Gastrocnemius medialis (tissue), 4 donors: ENCODE measurements around the gene CHST12. TPM values are rescaled to one million over a fixed set of nuclear protein-coding genes. Genes with fewer than 3 reads are reported as not detected.

Experiments
- ATAC-seq, 2 donors: fragments of 150-250 bp; one replicate each; pipeline ENCODE4 v1.9.1; 2016
- DNase-seq, 2 donors: peaks; one replicate each; pipeline ENCODE4 v3.0.0-alpha.2; 2019
- H3K27ac ChIP-seq, 4 donors: fragments of 200-600 bp; sonication (generic); 1 replicate in 1 of 4; 2 replicates in 3 of 4; pipeline ENCODE4 v1.5.1; 2016 to 2018; ENCODE audit warnings: mild to moderate bottlenecking in 2 of 4, moderate library complexity in 1 of 4
- H3K27me3 ChIP-seq, 3 donors: fragments of 200-600 bp; sonication (generic) in 2 of 3; 1 replicate in 1 of 3; 2 replicates in 2 of 3; pipeline versions ENCODE4 v1.5.1 to v1.6.0; 2016 to 2019; ENCODE audit warnings: mild to moderate bottlenecking in 1 of 3, moderate library complexity in 1 of 3
- H3K36me3 ChIP-seq, 2 donors: fragments of 200-600 bp; sonication (generic) in 1 of 2; one replicate each; pipeline ENCODE4 v1.5.1; 2017 to 2018
- H3K4me1 ChIP-seq, 2 donors: fragments of 200-600 bp; sonication (generic) in 1 of 2; one replicate each; pipeline ENCODE4 v1.5.1; 2016 to 2017; ENCODE audit warnings: mild to moderate bottlenecking in 2 of 2
- H3K4me3 ChIP-seq, 4 donors: fragments of 200-600 bp; sonication (generic) in 3 of 4; 1 replicate in 1 of 4; 2 replicates in 3 of 4; pipeline ENCODE4 v1.5.1; 2016 to 2019; ENCODE audit warnings: mild to moderate bottlenecking in 2 of 4
- H3K9me3 ChIP-seq, 3 donors: fragments of 200-600 bp; sonication (generic) in 2 of 3; 1 replicate in 1 of 3; 2 replicates in 2 of 3; pipeline ENCODE4 v1.5.1; 2016 to 2019
- CTCF ChIP-seq, 5 experiments: fragments of 450-650 bp in 3 of 5; fragments of 200-600 bp in 2 of 5; sonication (generic) in 2 of 5; IDR thresholded peaks in 4 of 5; conservative IDR thresholded peaks in 1 of 5; 1 replicate in 4 of 5; 2 replicates in 1 of 5; pipeline ENCODE4 v1.5.1; 2016 to 2019; ENCODE audit warnings: antibody characterized with exemption in 5 of 5, mild to moderate bottlenecking in 3 of 5, moderate library complexity in 3 of 5
- POLR2A ChIP-seq, 2 donors: fragments of 450-650 bp; IDR thresholded peaks; one replicate each; pipeline ENCODE4 v1.6.1; 2017; ENCODE audit warnings: antibody characterized with exemption in 2 of 2, mild to moderate bottlenecking in 2 of 2, moderate library complexity in 2 of 2
- in situ Hi-C, 4 donors: fragments of 200-750 bp; cut with MboI; loops; one replicate each; pipeline versions ENCODE4 v1.15.0 to v1.8.0; 2017; ENCODE audit warnings: low sequenced_read_pairs in 4 of 4
- intact Hi-C: fragments of 100-400 bp; cut with DNase I; formaldehyde crosslinking; loops from one replicate; pipeline ENCODE4 v1.15.1; 2023; ENCODE audit warnings: low total_unique reads
- total RNA-seq, 4 donors: library from RNA; depleted of rRNA; stranded (reverse); fragments of >200 nt; gene quantifications; one replicate each; pipeline versions ENCODE4 v1.1.0 to v1.2.3, GENCODE V29; 2016

CHST12 gene
- total RNA-seq, 4 donors from 2014 or later, result 5.5 to 13.1 (median 10.1) TPM

GRCh38 chr7:2482725-2483451 lies 79.5 kb downstream of the CHST12 start:
- in situ Hi-C loops, result no loop called here
- Histone ChIP-seq H3K4me3 (no peak overlapping the region), H3K9me3 (no peaks in the 10 kb centered on the region), H3K36me3 (no peaks in the 10 kb centered on the region), H3K27me3 (peaks cover 29 to 50% (median 41%) of the 10 kb centered on the region in 3 donors), H3K27ac (no peak overlapping the region), H3K4me1 (peaks cover 17 to 18% of the 10 kb centered on the region in 2 donors)
- intact Hi-C loops, result no loop called here
- TF ChIP-seq POLR2A (IDR thresholded peaks at IDR 0.05) (no peak), CTCF (IDR thresholded peaks at IDR 0.05 in 4 of 5, conservative IDR thresholded peaks at IDR 0.05 in 1 of 5) (no peak)
- ATAC-seq (no peak), DNase-seq (no peak)

GRCh38 chr7:2483494-2483893 lies 80.1 kb downstream of the CHST12 start:
- no peak for DNase-seq
- in situ Hi-C loops (no loop called here), intact Hi-C loops (no loop called here)
- Histone ChIP-seq H3K36me3 (no peaks in the 10 kb centered on the region), H3K27ac (no peak overlapping the region), H3K4me3 (no peak overlapping the region), H3K27me3 (peaks cover 23 to 50% (median 35%) of the 10 kb centered on the region in 3 donors), H3K4me1 (peaks cover 14 to 17% of the 10 kb centered on the region in 2 donors), H3K9me3 (no peaks in the 10 kb centered on the region)
- no peak for ATAC-seq
- TF ChIP-seq CTCF (IDR thresholded peaks at IDR 0.05 in 4 of 5, conservative IDR thresholded peaks at IDR 0.05 in 1 of 5) (no peak), POLR2A (IDR thresholded peaks at IDR 0.05) (no peak)

- no peak for TF ChIP-seq CTCF (IDR thresholded peaks at IDR 0.05 in 4 of 5, conservative IDR thresholded peaks at IDR 0.05 in 1 of 5)
- TF ChIP-seq POLR2A (IDR thresholded peaks at IDR 0.05), result no peak
- Histone ChIP-seq H3K9me3 (no peaks in the 10 kb centered on the region), H3K27ac (no peak overlapping the region), H3K4me1 (peaks cover 17 to 20% of the 10 kb centered on the region in 2 donors), H3K27me3 (peaks cover 11 to 36% (median 29%) of the 10 kb centered on the region in 3 donors), H3K4me3 (no peak overlapping the region), H3K36me3 (no peaks in the 10 kb centered on the region)
- DNase-seq, result no peak
- ATAC-seq, result no peak
- in situ Hi-C loops (no loop called here), intact Hi-C loops (no loop called here)
Measured at GRCh38 chr7:2484868-2485267, 81.5 kb downstream of the CHST12 start.

- H3K27me3 ChIP-seq, result peaks cover 0 to 8% (median 6%) of the 10 kb centered on the region in 3 donors
- intact Hi-C loops (no loop called here), in situ Hi-C loops (no loop called here)
- DNase-seq, result peak in 1 of 2 donors; percentile 48
- no peak for ATAC-seq
- H3K36me3 ChIP-seq, result no peaks in the 10 kb centered on the region
- no peak overlapping the region for H3K4me3 ChIP-seq
- peak overlapping the region; percentile 25 to 73 (median 58) for H3K27ac ChIP-seq
- no peak for TF ChIP-seq POLR2A (IDR thresholded peaks at IDR 0.05)
- peaks cover 17 to 20% of the 10 kb centered on the region in 2 donors for H3K4me1 ChIP-seq
- H3K9me3 ChIP-seq, result no peaks in the 10 kb centered on the region
Measured at GRCh38 chr7:2487586-2488271, 84.3 kb downstream of the CHST12 start.

- Histone ChIP-seq H3K27me3 (peaks cover 4 to 8% (median 6%) of the 10 kb centered on the region in 3 donors), H3K4me3 (no peak overlapping the region), H3K4me1 (peaks cover 17 to 20% of the 10 kb centered on the region in 2 donors), H3K9me3 (no peaks in the 10 kb centered on the region), H3K36me3 (no peaks in the 10 kb centered on the region), H3K27ac (peak overlapping the region; percentile 25 to 73 (median 58))
- in situ Hi-C loops (no loop called here), intact Hi-C loops (no loop called here)
- peak; percentile 32 to 68 for DNase-seq
- TF ChIP-seq POLR2A (IDR thresholded peaks at IDR 0.05), result no peak
- TF ChIP-seq CTCF (IDR thresholded peaks at IDR 0.05 in 4 of 5, conservative IDR thresholded peaks at IDR 0.05 in 1 of 5), result no peak
- ATAC-seq, result peak; percentile 71 to 73
Measured at GRCh38 chr7:2488272-2488645, 84.8 kb downstream of the CHST12 start.
